Epithelial cell of proximal tubule (primary cell): ENCODE data around the gene CFI. TPM values are rescaled to one million over a fixed set of nuclear protein-coding genes. Genes with fewer than 3 reads are reported as not detected.
A peak's percentile ranks its signal among the peaks of the same experiment; 100 is the strongest.

Experiments
- DNase-seq: peaks from one replicate; pipeline ENCODE4 v3.0.0-alpha.2; 2011; ENCODE audit warnings: low read depth
- H3K4me3 ChIP-seq: 2 replicates; pipeline ENCODE4 v1.5.1; 2011; ENCODE audit warnings: low read depth, mild to moderate bottlenecking, low read length
- total RNA-seq: library from RNA; depleted of rRNA; stranded (reverse); fragments of >200 nt; gene quantifications from 2 replicates; pipeline ENCODE4 v1.2.3, GENCODE V29; 2015
- TF ChIP-seq, protein P1 (sequence below): conservative IDR thresholded peaks from 2 replicates; pipeline ENCODE4 v1.5.1; 2012; ENCODE audit warnings: low read depth, mild to moderate bottlenecking, low read length

The CFI gene
- total RNA-seq, 1 donor from 2014 or later = 5.8 TPM

GRCh38 chr4:109708435-109708834 is 93.4 kb downstream of the CFI start:
- no peak for DNase-seq
- TF ChIP-seq, protein P1, sequence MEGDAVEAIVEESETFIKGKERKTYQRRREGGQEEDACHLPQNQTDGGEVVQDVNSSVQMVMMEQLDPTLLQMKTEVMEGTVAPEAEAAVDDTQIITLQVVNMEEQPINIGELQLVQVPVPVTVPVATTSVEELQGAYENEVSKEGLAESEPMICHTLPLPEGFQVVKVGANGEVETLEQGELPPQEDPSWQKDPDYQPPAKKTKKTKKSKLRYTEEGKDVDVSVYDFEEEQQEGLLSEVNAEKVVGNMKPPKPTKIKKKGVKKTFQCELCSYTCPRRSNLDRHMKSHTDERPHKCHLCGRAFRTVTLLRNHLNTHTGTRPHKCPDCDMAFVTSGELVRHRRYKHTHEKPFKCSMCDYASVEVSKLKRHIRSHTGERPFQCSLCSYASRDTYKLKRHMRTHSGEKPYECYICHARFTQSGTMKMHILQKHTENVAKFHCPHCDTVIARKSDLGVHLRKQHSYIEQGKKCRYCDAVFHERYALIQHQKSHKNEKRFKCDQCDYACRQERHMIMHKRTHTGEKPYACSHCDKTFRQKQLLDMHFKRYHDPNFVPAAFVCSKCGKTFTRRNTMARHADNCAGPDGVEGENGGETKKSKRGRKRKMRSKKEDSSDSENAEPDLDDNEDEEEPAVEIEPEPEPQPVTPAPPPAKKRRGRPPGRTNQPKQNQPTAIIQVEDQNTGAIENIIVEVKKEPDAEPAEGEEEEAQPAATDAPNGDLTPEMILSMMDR = no peak

GRCh38 chr4:109703664-109704361 is 98.0 kb downstream of the CFI start:
- H3K4me3 ChIP-seq = peak overlapping the region; percentile 73
- DNase-seq = no peak
- TF ChIP-seq, protein P1 = no peak

More at GRCh38 chr4:109708435-109708834, 93.4 kb downstream of the CFI start:
- H3K4me3 ChIP-seq = no peak overlapping the region

GRCh38 chr4:109702950-109703663 is 98.7 kb downstream of the CFI start, which contains the start of gene CASP6:
TSS of gene CASP6 (minus strand) at chr4:109703445. CDS start at chr4:109703395, 50 bp downstream.
- TF ChIP-seq, protein P1 = peak; percentile 62
- H3K4me3 ChIP-seq = peak within 1 kb of the TSS; percentile 73
- DNase-seq = no peak

DNA sequence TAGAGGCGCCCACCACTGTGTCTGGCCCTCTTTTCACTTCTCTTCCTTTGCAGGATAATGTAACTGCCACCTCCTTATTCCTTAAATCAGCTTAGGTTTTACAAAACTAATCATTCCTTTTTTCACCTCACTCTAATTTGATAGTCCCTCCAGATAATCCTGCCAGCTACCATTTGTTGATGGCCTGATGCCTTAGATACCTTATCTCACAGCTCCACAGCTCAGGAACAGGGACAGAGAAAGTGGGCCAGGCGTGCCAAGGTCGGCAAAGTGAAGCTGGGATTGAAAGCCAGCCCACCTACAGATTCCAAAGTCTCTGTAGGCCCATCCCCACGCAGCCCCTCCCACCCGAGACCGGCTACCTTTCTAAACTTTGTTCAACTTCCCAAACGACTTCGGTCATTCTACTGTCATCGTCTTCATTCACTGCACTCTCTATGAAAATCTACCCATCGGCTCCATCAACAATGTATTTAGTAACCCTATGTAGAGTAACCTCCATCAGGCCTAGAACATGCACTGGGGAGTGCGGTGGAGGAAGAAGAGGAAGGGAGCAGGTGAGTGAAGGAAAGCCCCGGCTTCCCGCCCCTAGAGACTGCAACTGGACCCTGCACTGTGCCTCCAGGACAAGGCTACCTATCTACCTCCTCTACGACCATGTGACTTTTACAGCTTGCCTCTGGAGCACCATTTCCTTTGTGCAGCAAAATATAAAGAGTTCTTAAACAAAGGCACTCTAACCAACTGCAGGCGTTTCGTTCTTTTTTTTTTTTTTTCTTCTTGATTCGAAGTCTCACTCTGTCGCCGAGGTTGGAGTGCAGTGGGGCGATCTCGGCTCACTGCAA is 100.0 kb downstream of the CFI start:
- TF ChIP-seq, protein P1 = no peak
- DNase-seq = no peak
- peak overlapping the region; percentile 73 for H3K4me3 ChIP-seq

GRCh38 chr4:109699553-109700225 is 102.1 kb downstream of the CFI start:
- no peak for DNase-seq
- no peak overlapping the region for H3K4me3 ChIP-seq
- TF ChIP-seq, protein P1 = no peak

- TF ChIP-seq, protein P1 = no peak
- no peak for DNase-seq
These were observed 103.1 kb downstream of the CFI start for GRCh38 chr4:109698656-109699055.

More at GRCh38 chr4:109698656-109699055, 103.1 kb downstream of the CFI start:
- H3K4me3 ChIP-seq = no peak overlapping the region
